A549 (cell line): Measurements from ENCODE around the gene TRAPPC11. TPM values are rescaled to one million over a fixed set of nuclear protein-coding genes. Genes with fewer than 3 reads are reported as not detected.

ENCODE experiments used
- ATAC-seq, 2 experiments: fragments of 200-7000 bp in 1 of 2; fragments of >200 bp in 1 of 2; cut with Nextera tagmentation in 1 of 2; cut with Tn5 transposase in 1 of 2; 3 replicates each; pipeline versions ENCODE4 v1.8.0 to v1.9.1; 2018 to 2020; ENCODE audit warnings: mild to moderate bottlenecking in 1 of 2, moderate library complexity in 1 of 2
- CTCF ChIA-PET: fragments of 300-600 bp; sonication (Branson Sonifier 250); formaldehyde crosslinking; extraction: SDS; loops from one replicate; lab custom pipeline; 2021; ENCODE audit warnings: antibody characterized with exemption, inconsistent platforms; lab: Yijun Ruan, JAX
- POLR2A ChIA-PET: fragments of 350-600 bp; formaldehyde crosslinking; extraction: SDS; loops from one replicate; lab custom pipeline; 2021; ENCODE audit warnings: antibody characterized with exemption, inconsistent platforms; lab: Yijun Ruan, JAX
- DNase-seq, 2 experiments: peaks; one replicate each; pipeline versions ENCODE4 v3.0.0 to v3.0.0-alpha.2; 2011 to 2016; ENCODE audit warnings: low read depth in 1 of 2, low spot score in 1 of 2
- FAIRE-seq: peaks from 2 replicates; lab custom pipeline; 2011; peaks lifted over from hg19 to GRCh38; lab: Jason Lieb, UNC
- H3K27ac ChIP-seq, 2 experiments: fragments of >200 bp; sonication (Bioruptor Twin); formaldehyde crosslinking; 3 replicates each; pipeline ENCODE4 v1.5.1; 2016 to 2017
- H3K4me1 ChIP-seq: fragments of >200 bp; sonication (Bioruptor Twin); formaldehyde crosslinking; 3 replicates; pipeline ENCODE4 v1.6.1; 2016
- H3K4me2 ChIP-seq: fragments of >200 bp; sonication (Bioruptor Twin); formaldehyde crosslinking; 3 replicates; pipeline ENCODE4 v1.6.1; 2016
- H3K4me3 ChIP-seq: fragments of >200 bp; sonication (Bioruptor Twin); formaldehyde crosslinking; 3 replicates; pipeline ENCODE4 v1.5.1; 2016
- H3K9me3 ChIP-seq: fragments of >200 bp; sonication (Bioruptor Twin); formaldehyde crosslinking; 3 replicates; pipeline ENCODE4 v1.6.1; 2016
- BCL3 ChIP-seq: fragments of >200 bp; sonication (Bioruptor Twin); formaldehyde crosslinking; IDR thresholded peaks from 3 replicates; pipeline ENCODE4 v1.6.1; 2016
- CEBPB ChIP-seq, 2 experiments: fragments of >200 bp in 1 of 2; sonication (Bioruptor Twin) in 1 of 2; formaldehyde crosslinking in 1 of 2; IDR thresholded peaks; 2 replicates each; pipeline ENCODE4 v1.6.1; 2012 to 2016
- CHD4 ChIP-seq: fragments of 200-600 bp; sonication (generic); IDR thresholded peaks from 2 replicates; pipeline ENCODE4 v1.6.1; 2016; ENCODE audit warnings: antibody characterized with exemption, mild to moderate bottlenecking, borderline replicate concordance
- ELK1 ChIP-seq: fragments of 150-350 bp; IDR thresholded peaks from 2 replicates; pipeline ENCODE4 v1.6.1; 2014; ENCODE audit warnings: low read depth, mild to moderate bottlenecking, low read length
- EP300 ChIP-seq, 2 experiments: fragments of >200 bp; sonication (Bioruptor Twin); formaldehyde crosslinking; IDR thresholded peaks; 2 replicates in 1 of 2; 3 replicates in 1 of 2; pipeline ENCODE4 v1.6.1; 2016 to 2017
- FOSL2 ChIP-seq, 2 experiments: fragments of 450-650 bp in 1 of 2; fragments of >200 bp in 1 of 2; sonication (Bioruptor Twin) in 1 of 2; formaldehyde crosslinking; IDR thresholded peaks; 2 replicates each; pipeline versions ENCODE4 v1.5.0 to v1.6.1; 2016 to 2020; ENCODE audit warnings: mild to moderate bottlenecking in 1 of 2, moderate library complexity in 1 of 2
- FOXS1 ChIP-seq: fragments of 250-450 bp; sonication (Bioruptor Pico); IDR thresholded peaks from 2 replicates; pipeline ENCODE4 v1.5.0; 2020; ENCODE audit warnings: mild to moderate bottlenecking, moderate library complexity
- GATA3 ChIP-seq: IDR thresholded peaks from 2 replicates; pipeline ENCODE4 v1.6.1; 2012; ENCODE audit warnings: borderline replicate concordance
- HDAC2 ChIP-seq: fragments of 200-600 bp; sonication (generic); IDR thresholded peaks from 2 replicates; pipeline ENCODE4 v1.6.1; 2016
- HEYL ChIP-seq: fragments of 250-450 bp; sonication (Bioruptor Pico); IDR thresholded peaks from 2 replicates; pipeline ENCODE4 v1.8.0; 2021; ENCODE audit warnings: mild to moderate bottlenecking, moderate library complexity
- HMGXB4 ChIP-seq: fragments of 250-450 bp; sonication (Bioruptor Pico); IDR thresholded peaks from 2 replicates; pipeline ENCODE4 v1.5.0; 2021; ENCODE audit warnings: mild to moderate bottlenecking, moderate library complexity, borderline replicate concordance
- HOXB13 ChIP-seq: fragments of 250-450 bp; sonication (Bioruptor Pico); IDR thresholded peaks from 2 replicates; pipeline ENCODE4 v1.5.0; 2020; ENCODE audit warnings: low read depth, mild to moderate bottlenecking, moderate library complexity
- JUN ChIP-seq, 2 experiments: fragments of >200 bp; sonication (Bioruptor Twin); formaldehyde crosslinking; IDR thresholded peaks; 2 replicates in 1 of 2; 3 replicates in 1 of 2; pipeline ENCODE4 v1.6.1; 2016 to 2017
- MAFK ChIP-seq: fragments of 450-650 bp; IDR thresholded peaks from 2 replicates; pipeline ENCODE4 v1.6.1; 2014; ENCODE audit not compliant: partially characterized antibody
- MAZ ChIP-seq: fragments of 150-350 bp; IDR thresholded peaks from 2 replicates; pipeline ENCODE4 v1.6.1; 2014; ENCODE audit warnings: antibody characterized with exemption, low read depth, low read length, borderline replicate concordance
- MYC ChIP-seq: IDR thresholded peaks from 2 replicates; pipeline ENCODE4 v1.6.1; 2012; ENCODE audit warnings: mild to moderate bottlenecking, inconsistent platforms, low read length, improper control_type of control experiment, borderline replicate concordance
- NFE2L2 ChIP-seq: fragments of 150-350 bp; conservative IDR thresholded peaks from 2 replicates; pipeline ENCODE4 v1.6.1; 2014; ENCODE audit warnings: low read length
- PHF8 ChIP-seq: fragments of 200-600 bp; sonication (generic); IDR thresholded peaks from 2 replicates; pipeline ENCODE4 v1.6.1; 2016; ENCODE audit warnings: low read depth, mild to moderate bottlenecking, antibody characterized with exemption, moderate library complexity, borderline replicate concordance
- POLR2AphosphoS2 ChIP-seq: conservative IDR thresholded peaks from 2 replicates; pipeline ENCODE4 v1.6.1; 2012; ENCODE audit warnings: low read length, improper control_type of control experiment, inconsistent platforms
- RARB ChIP-seq: fragments of 250-450 bp; sonication (Bioruptor Pico); IDR thresholded peaks from 2 replicates; pipeline ENCODE4 v1.8.0; 2021; ENCODE audit warnings: mild to moderate bottlenecking, moderate library complexity
- RCOR1 ChIP-seq: fragments of 150-350 bp; IDR thresholded peaks from 2 replicates; pipeline ENCODE4 v1.6.1; 2014; ENCODE audit warnings: antibody characterized with exemption, low read length, low read depth
- RFX5 ChIP-seq: fragments of 450-650 bp; IDR thresholded peaks from 2 replicates; pipeline ENCODE4 v1.7.1; 2014; ENCODE audit warnings: antibody characterized with exemption, mild to moderate bottlenecking, moderate library complexity
- RNF2 ChIP-seq: fragments of 200-600 bp; sonication (generic); IDR thresholded peaks from 2 replicates; pipeline ENCODE4 v1.6.1; 2016; ENCODE audit warnings: low read depth, mild to moderate bottlenecking, antibody characterized with exemption, moderate library complexity, borderline replicate concordance
- SREBF2 ChIP-seq: fragments of 450-650 bp; IDR thresholded peaks from 2 replicates; pipeline ENCODE4 v1.6.1; 2014; ENCODE audit warnings: mild to moderate bottlenecking, moderate library complexity
- TFCP2L1 ChIP-seq: fragments of 250-450 bp; sonication (Bioruptor Pico); IDR thresholded peaks from 2 replicates; pipeline ENCODE4 v1.5.0; 2021; ENCODE audit warnings: mild to moderate bottlenecking
- ZC3H11A ChIP-seq: fragments of 450-650 bp; IDR thresholded peaks from 2 replicates; pipeline ENCODE4 v1.6.1; 2014; ENCODE audit warnings: antibody characterized with exemption, mild to moderate bottlenecking
- ZFP36 ChIP-seq: fragments of 450-650 bp; IDR thresholded peaks from 2 replicates; pipeline ENCODE4 v1.6.1; 2014; ENCODE audit warnings: borderline replicate concordance; ENCODE audit not compliant: partially characterized antibody
- ZNF302 ChIP-seq: fragments of 250-450 bp; sonication (Bioruptor Pico); IDR thresholded peaks from 2 replicates; pipeline ENCODE4 v1.9.0; 2021; ENCODE audit warnings: inconsistent platforms, mild to moderate bottlenecking, moderate library complexity
- ZSCAN20 ChIP-seq: fragments of 250-450 bp; sonication (Bioruptor Pico); IDR thresholded peaks from 2 replicates; pipeline ENCODE4 v1.8.0; 2022; ENCODE audit warnings: mild to moderate bottlenecking, moderate library complexity
- WGBS: methylation state at CpG from one replicate; pipeline ENCODE4 v1.1.6; 2017; ENCODE audit errors: missing lambda C conversion rate; 5-methylcytosine and 5-hydroxymethylcytosine counted together
- polyA plus RNA-seq, 4 experiments: library from polyadenylated mRNA; depleted of rRNA in 3 of 4; stranded (reverse); fragments of >200 nt; fragmentation: RNase III in 1 of 4; extraction: RNeasy Plus Mini Kit Qiagen cat#74134 plus additional on column Dnase treatment in 1 of 4; gene quantifications; 2 replicates in 3 of 4; 3 replicates in 1 of 4; pipeline ENCODE4 v1.2.3, GENCODE V29; 2011 to 2017

TRAPPC11 gene
- polyA plus RNA-seq, 2 of the 4 experiments (the other 2 are of a cell fraction), result 10.8 to 39.8 TPM

- H3K4me2 ChIP-seq, result no peak overlapping the region
- DNase-seq, result no peak
- H3K9me3 ChIP-seq, result no peaks in the 10 kb centered on the region
- H3K4me1 ChIP-seq, result no peaks in the 10 kb centered on the region
- no peak for ATAC-seq
- 88% methylated on average over 4 of the region's 4 CpGs for WGBS
- ChIA-PET POLR2A (no interaction called here), CTCF (interaction anchor here (1.0 kb wide), 1 partner anchor 18 kb away, joined by 4 read pairs; no protein-coding TSS in a partner anchor)
- no peak for FAIRE-seq
- H3K27ac ChIP-seq, result no peak overlapping the region
- no peak overlapping the region for H3K4me3 ChIP-seq
- TF ChIP-seq MAFK, result no peak
- peak in 1 of 2 experiments; percentile 60; a peak in 1 of 4 replicates for TF ChIP-seq CEBPB (IDR thresholded peaks at IDR 0.05)
Measured at GRCh38 chr4:183618681-183619080, 40.4 kb upstream of the TRAPPC11 start.

- Histone ChIP-seq H3K4me2 (no peak overlapping the region), H3K9me3 (no peaks in the 10 kb centered on the region), H3K27ac (no peak overlapping the region), H3K4me3 (no peak overlapping the region), H3K4me1 (no peaks in the 10 kb centered on the region)
- FAIRE-seq (no peak), DNase-seq (no peak), ATAC-seq (no peak)
- ChIA-PET POLR2A (no interaction called here), CTCF (no interaction called here)
- TF ChIP-seq HMGXB4 (CRISPR knock-in tag) (no peak), HEYL (CRISPR knock-in tag) (no peak), EP300 (IDR thresholded peaks at IDR 0.05) (no peak), ZFP36 (no peak), ZNF302 (no peak), RARB (no peak), MAZ (no peak), GATA3 (no peak), POLR2AphosphoS2 (no peak), MYC (no peak), ZC3H11A (no peak), RCOR1 (no peak), BCL3 (no peak), CHD4 (no peak), NFE2L2 (no peak), ZSCAN20 (CRISPR knock-in tag) (no peak), HOXB13 (no peak), TFCP2L1 (CRISPR knock-in tag) (no peak), RNF2 (no peak)
- 96% methylated on average over 2 of the region's 2 CpGs for WGBS
Measured at GRCh38 chr4:183620421-183620820, 38.7 kb upstream of the TRAPPC11 start.

GRCh38 chr4:183621875-183622274 is 37.2 kb upstream of the TRAPPC11 start:
- ATAC-seq, result no peak
- no peak for TF ChIP-seq EP300 (IDR thresholded peaks at IDR 0.05)
- TF ChIP-seq NFE2L2, result no peak
- TF ChIP-seq MAZ, result no peak
- TF ChIP-seq TFCP2L1 (CRISPR knock-in tag), result no peak
- TF ChIP-seq CEBPB (IDR thresholded peaks at IDR 0.05), result no peak
- TF ChIP-seq FOXS1 (CRISPR knock-in tag), result no peak
- no peak for TF ChIP-seq SREBF2
- no peak for TF ChIP-seq ELK1
- TF ChIP-seq RFX5, result no peak
- TF ChIP-seq JUN (IDR thresholded peaks at IDR 0.05), result no peak
- TF ChIP-seq PHF8, result no peak
- no peak for TF ChIP-seq FOSL2 (IDR thresholded peaks at IDR 0.05)
- no peak for TF ChIP-seq FOSL2 (CRISPR knock-in tag; IDR thresholded peaks at IDR 0.05)
- no peak for TF ChIP-seq HDAC2
- TF ChIP-seq MAFK, result no peak
- FAIRE-seq, result no peak
- WGBS, result 61% methylated on average over 1 of the region's 1 CpG
- POLR2A ChIA-PET, result no interaction called here
- Histone ChIP-seq H3K4me1 (no peaks in the 10 kb centered on the region), H3K4me3 (no peak overlapping the region), H3K4me2 (no peak overlapping the region), H3K27ac (no peak overlapping the region), H3K9me3 (no peaks in the 10 kb centered on the region)
- no peak for DNase-seq
- CTCF ChIA-PET, result no interaction called here
